Activated naive CD4-positive, alpha-beta T cell treated with anti-CD3 and anti-CD28 coated beads, Interleukin-2, amount 50 U/mL, for 72 hours (primary cell): ENCODE results near the gene SLC27A1. TPM values are rescaled to one million over a fixed set of nuclear protein-coding genes. Genes with fewer than 3 reads are reported as not detected.

Experiments used
- ATAC-seq, 2 donors: fragments of 150-1000 bp; cut with Tn5 transposase; 2 replicates each; pipeline ENCODE4 v1.10.0; 2021; ENCODE audit warnings: mild to moderate bottlenecking in 2 of 2, moderate library complexity in 2 of 2
- DNase-seq, 2 donors: peaks; one replicate each; pipeline ENCODE4 v3.0.0; 2021 to 2022; ENCODE audit warnings: low spot score in 2 of 2
- H3K27ac Mint-ChIP-seq, 2 donors: one replicate each; pipeline ENCODE4 v1.8.0; 2022; ENCODE audit warnings: mild to moderate bottlenecking in 2 of 2, mixed read lengths in 2 of 2
- H3K36me3 Mint-ChIP-seq, 2 donors: one replicate each; pipeline ENCODE4 v1.8.0; 2022; ENCODE audit warnings: mixed read lengths in 2 of 2
- H3K9me3 Mint-ChIP-seq, 2 donors: one replicate each; pipeline ENCODE4 v1.8.0; 2022; ENCODE audit warnings: mixed read lengths in 2 of 2
- total RNA-seq, 2 donors: library from RNA; stranded (reverse); gene quantifications; one replicate each; pipeline ENCODE4 v1.2.3, GENCODE V29; 2022

The SLC27A1 gene
- 1 to 10 TPM; 5.8 to 6.3 TPM for total RNA-seq

DNA sequence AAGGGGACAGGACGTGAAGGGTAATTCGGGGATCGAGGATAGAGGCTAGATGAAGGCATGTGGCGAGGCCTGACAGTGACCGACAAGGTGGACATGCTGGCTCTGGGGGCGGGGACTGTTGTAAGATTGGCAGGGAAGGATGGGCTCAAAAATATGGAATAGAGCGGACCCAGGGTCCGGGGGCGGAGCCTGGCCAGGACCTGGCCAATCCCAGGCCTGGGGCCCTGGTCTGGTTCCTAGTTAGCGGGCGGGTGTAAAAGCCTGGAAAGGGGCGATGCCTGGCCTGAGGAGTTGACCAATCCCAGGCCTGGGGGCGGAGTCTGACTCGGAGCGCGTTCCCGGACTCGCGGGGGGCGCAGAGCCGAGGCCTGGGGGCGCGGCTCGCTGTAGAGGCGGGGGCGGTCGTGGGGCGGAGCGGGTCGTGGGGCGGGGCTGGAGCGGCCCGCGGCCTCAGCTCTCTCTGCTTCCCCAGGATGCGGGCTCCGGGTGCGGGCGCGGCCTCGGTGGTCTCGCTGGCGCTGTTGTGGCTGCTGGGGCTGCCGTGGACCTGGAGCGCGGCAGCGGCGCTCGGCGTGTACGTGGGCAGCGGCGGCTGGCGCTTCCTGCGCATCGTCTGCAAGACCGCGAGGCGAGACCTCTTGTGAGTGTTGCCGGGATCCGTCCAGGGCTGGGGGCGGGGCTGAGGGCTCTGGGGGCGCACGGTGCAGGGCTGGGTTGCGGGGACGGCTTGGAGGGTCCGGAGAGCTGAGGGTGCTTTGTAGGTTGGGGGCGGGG is at the start of gene SLC27A1:
Gene SLC27A1 (plus strand): TSS at position 457 of the 774 bp plus-strand sequence. CDS start 17 bp downstream, at position 474.
- Mint-ChIP-seq H3K36me3 (no peaks in the 10 kb centered on the region), H3K9me3 (no peaks in the 10 kb centered on the region), H3K27ac (peak within 1 kb of the TSS; percentile 89 to 94)
- DNase-seq (peak; percentile 91 to 92), ATAC-seq (peak; percentile 89 to 90)

DNA sequence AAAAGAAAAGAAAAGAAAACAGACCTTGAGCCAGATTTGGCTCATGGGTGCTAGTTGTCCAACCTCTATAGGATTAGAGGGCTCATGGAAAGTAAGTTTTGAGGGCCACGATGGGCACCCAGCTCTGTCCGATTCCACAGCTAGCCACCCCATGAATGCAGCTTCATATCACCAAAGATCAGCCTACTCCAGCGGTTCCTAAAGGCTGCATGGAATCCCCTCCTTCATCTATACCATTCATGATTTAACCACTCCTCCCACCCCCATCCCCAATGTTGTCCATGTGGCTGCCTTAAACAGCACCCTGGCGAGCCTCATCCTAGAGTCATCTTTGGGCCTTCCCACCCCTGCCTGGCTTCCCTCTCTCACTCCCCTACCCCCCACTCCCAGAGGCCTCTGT is 48.4 kb upstream of the SLC27A1 start:
- no peak overlapping the region for H3K27ac Mint-ChIP-seq
- ATAC-seq: no peak
- DNase-seq: no peak

DNA sequence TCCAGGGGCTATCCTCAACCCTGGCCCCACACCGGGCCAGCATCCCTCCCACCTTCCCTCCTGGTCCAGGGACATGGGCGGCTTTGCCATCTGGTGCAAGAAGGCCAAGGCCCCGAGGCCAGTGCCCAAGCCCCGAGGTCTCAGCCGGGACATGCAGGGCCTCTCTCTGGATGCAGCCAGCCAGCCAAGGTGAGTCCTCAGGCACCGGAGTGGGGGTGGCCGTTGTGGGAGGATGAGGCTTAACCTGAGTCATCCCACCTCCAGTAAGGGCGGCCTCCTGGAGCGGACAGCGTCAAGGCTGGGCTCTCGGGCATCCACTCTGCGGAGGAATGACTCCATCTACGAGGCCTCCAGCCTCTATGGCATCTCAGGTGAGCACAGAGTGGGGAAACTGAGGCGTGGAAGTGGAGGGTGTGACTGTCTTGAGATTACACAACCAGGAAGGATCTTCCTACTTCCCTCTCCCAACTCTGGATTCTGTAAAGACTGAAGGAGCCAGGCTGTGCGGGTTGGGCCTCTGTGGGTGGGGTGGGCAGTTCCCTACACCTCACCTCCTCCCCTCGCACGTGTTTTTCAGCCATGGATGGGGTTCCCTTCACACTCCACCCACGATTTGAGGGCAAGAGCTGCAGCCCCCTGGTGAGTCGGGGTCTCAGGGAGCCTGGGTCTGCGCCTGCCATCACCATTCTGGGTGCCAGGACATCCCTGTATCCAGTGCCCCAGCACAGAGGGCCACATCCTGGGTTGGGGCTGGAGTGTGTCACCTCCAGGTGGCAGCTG is 46.7 kb upstream of the SLC27A1 start:
- Mint-ChIP-seq H3K9me3 (no peaks in the 10 kb centered on the region), H3K27ac (no peak overlapping the region), H3K36me3 (peaks cover 6 to 7% of the 10 kb centered on the region in 2 donors)
- DNase-seq: no peak
- ATAC-seq: no peak

More for the DNA sequence above, 48.4 kb upstream of the SLC27A1 start:
- Mint-ChIP-seq H3K36me3 (peaks cover 6 to 7% of the 10 kb centered on the region in 2 donors), H3K9me3 (no peaks in the 10 kb centered on the region)

DNA sequence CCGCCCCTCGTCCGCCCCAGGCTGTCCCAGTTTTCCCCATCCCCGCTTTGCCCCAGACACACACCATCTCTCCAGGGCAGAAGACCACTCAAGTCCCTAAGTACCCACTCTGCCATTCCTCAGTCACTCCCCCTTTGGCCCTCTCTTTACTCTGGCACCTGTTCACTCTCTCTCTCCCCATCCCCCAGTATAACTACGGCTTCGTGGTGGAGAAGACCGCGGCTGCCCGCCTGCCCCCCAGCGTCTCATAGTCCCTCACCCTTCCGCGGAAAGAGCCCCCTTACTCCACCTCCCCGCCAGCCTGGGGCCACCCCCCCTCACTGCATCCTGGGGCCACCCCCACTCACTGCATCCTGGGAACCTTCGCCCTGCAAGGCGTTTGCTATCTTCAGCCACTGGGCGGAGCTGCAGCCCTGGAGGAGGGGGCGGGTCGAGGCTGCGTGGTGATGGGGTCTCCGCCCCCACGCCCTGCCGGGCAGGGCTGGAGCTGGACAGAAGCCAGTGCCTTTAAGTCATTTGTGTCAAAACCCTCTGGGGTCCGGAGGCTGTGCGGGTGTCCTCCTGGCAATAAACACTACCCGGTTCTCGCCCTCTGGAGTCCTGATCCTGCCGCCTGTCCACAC is 45.5 kb upstream of the SLC27A1 start:
- peak; percentile 33 to 65 for ATAC-seq
- Mint-ChIP-seq H3K9me3 (no peaks in the 10 kb centered on the region), H3K27ac (peak overlapping the region; percentile 27 to 74), H3K36me3 (peaks cover 0 to 6% of the 10 kb centered on the region in 2 donors)
- DNase-seq: peak in 1 of 2 donors; percentile 58

GRCh38 chr19:17429641-17430113 is 40.6 kb upstream of the SLC27A1 start:
- H3K27ac Mint-ChIP-seq: peak overlapping the region in 1 of 2 donors; percentile 1
- no peaks in the 10 kb centered on the region for H3K36me3 Mint-ChIP-seq
- no peak for DNase-seq
- no peak for ATAC-seq
- no peaks in the 10 kb centered on the region for H3K9me3 Mint-ChIP-seq

DNA sequence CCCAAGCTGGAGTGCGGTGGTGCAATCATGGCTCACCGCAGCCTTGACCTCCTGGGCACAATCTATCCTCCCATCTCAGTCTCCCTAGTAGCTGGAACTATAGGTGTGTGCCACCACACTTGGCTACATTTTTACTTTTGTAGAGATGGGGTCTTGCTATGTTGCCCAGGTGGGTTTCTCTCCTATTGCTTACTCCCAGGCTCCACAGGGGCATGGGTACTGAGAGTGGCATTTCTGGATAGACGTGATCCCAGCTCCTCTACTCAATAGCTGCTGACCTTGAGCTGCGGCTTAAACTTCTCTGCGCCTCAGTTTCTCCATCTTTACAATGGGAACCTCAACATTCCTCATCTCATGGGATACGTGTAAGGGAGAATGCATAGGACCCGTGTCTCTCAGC is 38.9 kb upstream of the SLC27A1 start:
- DNase-seq: no peak
- no peak for ATAC-seq
- Mint-ChIP-seq H3K36me3 (no peaks in the 10 kb centered on the region), H3K27ac (peak overlapping the region in 1 of 2 donors; percentile 44), H3K9me3 (no peaks in the 10 kb centered on the region)

DNA sequence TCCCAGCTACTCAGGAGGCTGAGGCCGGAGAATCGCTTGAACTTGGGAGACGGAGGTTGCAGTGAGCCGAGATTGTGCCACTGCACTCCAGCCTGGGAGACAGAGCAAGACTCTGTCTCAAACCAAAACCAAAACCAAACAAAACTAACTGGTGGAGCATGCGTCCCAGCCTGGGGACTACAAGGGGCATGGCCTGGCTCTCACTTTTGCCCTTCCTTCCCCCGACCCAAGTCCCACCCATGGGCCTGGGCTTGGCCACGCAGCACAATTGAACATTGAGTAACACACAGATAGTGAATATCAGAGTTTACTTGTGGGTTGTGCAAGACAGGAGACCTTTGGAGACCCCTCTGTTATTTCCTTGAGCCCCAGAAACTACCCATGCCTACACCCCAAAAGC is 35.1 kb upstream of the SLC27A1 start:
- ATAC-seq (no peak), DNase-seq (no peak)
- H3K36me3 Mint-ChIP-seq: no peaks in the 10 kb centered on the region
- H3K27ac Mint-ChIP-seq: no peak overlapping the region
- H3K9me3 Mint-ChIP-seq: no peaks in the 10 kb centered on the region

GRCh38 chr19:17436094-17436873 is 34.0 kb upstream of the SLC27A1 start:
- peak overlapping the region in 1 of 2 donors; percentile 28 for H3K27ac Mint-ChIP-seq
- DNase-seq: no peak
- no peaks in the 10 kb centered on the region for H3K9me3 Mint-ChIP-seq
- no peaks in the 10 kb centered on the region for H3K36me3 Mint-ChIP-seq
- no peak for ATAC-seq

GRCh38 chr19:17436874-17437267 is 33.5 kb upstream of the SLC27A1 start:
- DNase-seq (no peak), ATAC-seq (no peak)
- Mint-ChIP-seq H3K36me3 (no peaks in the 10 kb centered on the region), H3K27ac (peak overlapping the region in 1 of 2 donors; percentile 28), H3K9me3 (no peaks in the 10 kb centered on the region)

DNA sequence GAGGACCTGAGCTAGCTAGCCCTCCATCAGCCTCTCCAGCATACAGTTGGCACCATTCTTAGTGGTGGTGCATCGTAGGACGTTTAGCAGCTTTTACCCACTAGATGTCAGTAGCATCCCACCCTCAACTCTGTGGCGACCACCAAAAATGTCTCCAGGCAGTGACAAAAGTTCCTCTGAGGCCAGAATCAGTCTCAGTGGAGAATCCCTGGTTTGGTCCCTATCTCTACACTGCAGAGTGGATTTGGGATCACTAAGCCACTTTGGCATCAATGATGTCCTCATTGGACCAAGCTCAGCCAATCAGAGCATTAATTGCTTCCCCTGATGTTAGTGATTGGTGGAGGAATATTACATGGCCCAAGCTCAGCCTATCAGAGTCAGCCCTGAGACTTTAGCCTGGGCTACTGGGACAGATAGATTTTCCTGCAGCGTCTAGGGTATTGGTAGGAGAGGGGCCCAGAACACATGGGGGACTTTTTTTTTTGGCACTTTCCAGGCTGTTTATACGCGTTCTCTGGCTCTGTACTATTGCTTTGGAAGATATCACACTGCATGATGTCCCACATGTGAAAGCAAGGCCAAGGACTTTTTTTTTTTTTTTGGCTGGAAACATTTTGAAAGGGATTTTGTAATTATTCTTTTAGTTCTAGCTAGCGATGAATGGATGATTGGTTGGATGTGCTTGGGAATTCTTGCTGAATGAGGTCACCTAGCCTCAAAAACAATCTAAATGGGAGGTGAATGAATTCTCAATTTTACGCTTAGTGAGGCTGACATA is 28.9 kb upstream of the SLC27A1 start:
- Mint-ChIP-seq H3K27ac (no peak overlapping the region), H3K9me3 (no peaks in the 10 kb centered on the region), H3K36me3 (no peaks in the 10 kb centered on the region)
- ATAC-seq (peak; percentile 50 to 80), DNase-seq (no peak)

- Mint-ChIP-seq H3K27ac (no peak overlapping the region), H3K36me3 (no peaks in the 10 kb centered on the region), H3K9me3 (peaks cover 0 to 4% of the 10 kb centered on the region in 2 donors)
- DNase-seq: no peak
- ATAC-seq: no peak
Measured at GRCh38 chr19:17445526-17446165, 24.7 kb upstream of the SLC27A1 start.

DNA sequence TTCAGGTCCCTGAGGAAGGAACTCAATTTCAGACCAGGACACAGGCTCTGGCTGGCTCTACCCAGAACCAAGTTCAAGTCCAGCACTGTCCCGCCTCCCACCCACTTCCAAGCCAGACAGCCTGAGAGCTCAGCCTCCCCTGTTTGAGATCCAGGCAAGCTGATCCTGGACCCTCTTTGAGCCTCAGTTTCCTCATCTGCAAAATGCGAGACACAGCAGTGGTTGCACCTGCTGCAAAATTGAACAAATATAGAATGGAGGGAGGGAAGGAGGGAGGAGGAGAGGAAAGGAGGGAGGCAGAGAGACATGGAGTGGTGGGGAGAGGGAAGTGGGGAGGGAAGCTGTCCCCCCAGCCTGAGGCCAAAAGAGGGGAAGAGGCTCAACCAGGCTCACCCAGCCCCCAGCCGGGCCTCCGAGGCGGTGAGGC is 22.6 kb upstream of the SLC27A1 start:
- H3K27ac Mint-ChIP-seq: no peak overlapping the region
- DNase-seq (no peak), ATAC-seq (no peak)
- H3K36me3 Mint-ChIP-seq: no peaks in the 10 kb centered on the region
- H3K9me3 Mint-ChIP-seq: peaks cover 0 to 4% of the 10 kb centered on the region in 2 donors

DNA sequence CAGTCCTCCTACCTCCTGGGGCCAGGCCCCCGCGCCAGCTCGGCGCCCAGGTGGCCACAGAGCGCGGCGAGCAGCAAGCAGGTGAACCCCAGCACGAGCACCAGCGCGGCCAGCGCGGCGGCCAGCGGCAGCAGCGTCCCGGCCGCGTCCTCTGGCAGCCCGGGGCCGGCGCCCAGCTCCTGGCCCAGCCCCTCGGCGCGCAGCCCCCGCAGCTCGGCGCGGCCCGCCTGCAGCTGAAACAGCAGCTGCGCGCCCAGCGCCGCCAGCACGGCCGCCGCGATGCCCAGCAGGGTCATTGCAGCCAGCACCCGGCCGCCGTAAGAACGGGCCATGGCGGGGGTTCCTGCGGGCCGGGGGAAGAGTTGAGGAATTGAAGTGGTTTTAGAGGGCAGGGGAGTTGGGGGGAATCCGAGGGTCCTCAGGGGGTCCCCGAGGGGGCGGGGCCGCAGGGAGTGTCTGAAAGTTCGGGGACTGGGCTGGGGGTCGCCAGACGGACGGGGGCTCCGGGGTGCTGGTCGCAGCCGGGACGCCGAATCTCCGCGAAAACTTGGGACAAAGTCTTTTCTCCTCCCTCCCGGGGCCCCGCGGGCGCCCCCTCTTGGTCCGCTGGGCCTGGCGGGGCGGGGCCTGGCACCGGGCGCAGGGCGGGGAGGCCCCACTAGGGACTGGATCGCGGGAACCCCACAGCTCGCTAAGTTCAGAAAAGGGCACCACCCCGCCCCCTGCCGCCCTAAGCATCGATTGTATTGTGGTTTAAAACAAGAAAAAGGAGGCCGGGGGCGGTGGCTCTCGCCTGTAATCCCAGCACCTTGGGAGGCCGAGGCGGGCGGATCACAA is 22.0 kb upstream of the SLC27A1 start, which contains the start of gene TMEM221:
Gene TMEM221 (minus strand): TSS at position 538 of the 837 bp plus-strand sequence. CDS start 206 bp downstream, at position 332.
- H3K27ac Mint-ChIP-seq: no peak within 1 kb of the TSS
- H3K9me3 Mint-ChIP-seq: peaks cover 0 to 4% of the 10 kb centered on the region in 2 donors
- ATAC-seq (peak; percentile 36 to 74), DNase-seq (peak in 1 of 2 donors; percentile 64)
- no peaks in the 10 kb centered on the region for H3K36me3 Mint-ChIP-seq
